Progenitor cell of endocrine pancreas (in vitro differentiated cells): ENCODE measurements around the gene BBS9. TPM values are rescaled to one million over a fixed set of nuclear protein-coding genes. Genes with fewer than 3 reads are reported as not detected.

Experiments used
- DNase-seq: peaks from one replicate; pipeline ENCODE4 v3.0.0; 2021; ENCODE audit warnings: low spot score; ENCODE audit not compliant: unreplicated experiment
- H3K27ac Mint-ChIP-seq: 2 replicates; pipeline ENCODE4 v1.8.0; 2021; ENCODE audit warnings: mild to moderate bottlenecking, moderate library complexity, mixed read lengths
- H3K27me3 Mint-ChIP-seq: 2 replicates; pipeline ENCODE4 v1.8.0; 2021; ENCODE audit warnings: mixed read lengths
- H3K36me3 Mint-ChIP-seq: 2 replicates; pipeline ENCODE4 v1.8.0; 2022; ENCODE audit warnings: mixed read lengths; ENCODE audit not compliant: insufficient read depth
- H3K4me1 Mint-ChIP-seq: 2 replicates; pipeline ENCODE4 v1.8.0; 2021; ENCODE audit warnings: low read depth, mixed read lengths
- H3K4me3 Mint-ChIP-seq: 2 replicates; pipeline ENCODE4 v1.8.0; 2021; ENCODE audit warnings: low read depth, mild to moderate bottlenecking, moderate library complexity, mixed read lengths
- H3K9me3 Mint-ChIP-seq: 2 replicates; pipeline ENCODE4 v1.8.0; 2021; ENCODE audit warnings: low read depth, mixed read lengths
- CTCF ChIP-seq: fragments of 200-600 bp; sonication (generic); IDR thresholded peaks from one replicate; pipeline ENCODE4 v1.5.0; 2021; ENCODE audit warnings: antibody characterized with exemption, mild to moderate bottlenecking; ENCODE audit not compliant: unreplicated experiment
- total RNA-seq: library from RNA; stranded (reverse); gene quantifications from 2 replicates; pipeline ENCODE4 v1.2.1, GENCODE V29; 2021

Gene BBS9
- total RNA-seq, 1 donor from 2014 or later: 25.5 TPM

DNA sequence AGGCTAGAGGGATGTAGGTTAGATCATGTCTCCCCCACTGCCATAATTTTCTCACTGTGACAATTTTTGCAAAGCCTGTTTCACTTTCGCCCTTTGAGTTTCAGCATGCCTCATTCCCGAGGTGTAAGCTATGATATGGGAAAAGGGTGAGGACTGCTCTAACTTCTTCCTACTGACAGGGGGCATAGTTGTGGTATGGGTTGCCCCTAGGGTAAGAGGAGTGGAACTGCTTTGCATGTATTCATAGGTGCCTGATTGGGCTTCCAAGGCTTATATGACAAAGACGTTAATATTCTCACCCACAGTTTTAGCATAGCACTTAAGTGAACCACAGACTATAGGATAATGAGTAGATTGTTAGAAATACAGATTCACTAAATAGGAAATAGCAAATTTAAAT lies 148.7 kb downstream of the BBS9 start:
- peaks cover 19% of the 10 kb centered on the region for H3K9me3 Mint-ChIP-seq
- H3K27me3 Mint-ChIP-seq: no peaks in the 10 kb centered on the region
- no peak overlapping the region for H3K27ac Mint-ChIP-seq
- H3K4me1 Mint-ChIP-seq: no peaks in the 10 kb centered on the region
- TF ChIP-seq CTCF: no peak
- H3K4me3 Mint-ChIP-seq: no peak overlapping the region
- no peak for DNase-seq
- H3K36me3 Mint-ChIP-seq: peaks cover 24% of the 10 kb centered on the region

GRCh38 chr7:33286501-33286900 lies 157.1 kb downstream of the BBS9 start:
- no peak overlapping the region for H3K4me3 Mint-ChIP-seq
- H3K9me3 Mint-ChIP-seq: peaks cover 25% of the 10 kb centered on the region
- peaks cover 7% of the 10 kb centered on the region for H3K36me3 Mint-ChIP-seq
- H3K27me3 Mint-ChIP-seq: no peaks in the 10 kb centered on the region
- no peak for DNase-seq
- no peak for TF ChIP-seq CTCF
- H3K4me1 Mint-ChIP-seq: no peaks in the 10 kb centered on the region
- no peak overlapping the region for H3K27ac Mint-ChIP-seq

DNA sequence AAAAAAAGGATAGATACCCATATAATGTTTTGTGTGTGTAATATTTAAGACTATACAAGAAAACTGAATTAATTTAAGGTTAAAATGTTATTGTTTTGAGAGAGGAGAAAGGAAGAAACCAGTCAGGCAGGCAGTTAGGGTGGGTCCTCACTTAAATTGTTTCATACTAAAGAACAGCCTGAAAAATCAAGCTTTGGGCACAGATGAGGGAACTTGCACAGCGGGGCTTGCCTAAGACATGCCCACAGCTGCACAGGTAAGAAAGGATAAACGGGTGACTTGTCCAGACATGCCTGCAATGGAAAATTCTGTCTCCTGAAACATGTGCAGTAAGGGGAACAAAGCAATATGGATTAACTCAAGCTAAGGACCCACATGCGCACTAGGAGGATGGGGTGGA lies 158.4 kb downstream of the BBS9 start:
- no peak for DNase-seq
- no peak for TF ChIP-seq CTCF
- no peaks in the 10 kb centered on the region for H3K27me3 Mint-ChIP-seq
- H3K4me3 Mint-ChIP-seq: no peak overlapping the region
- no peak overlapping the region for H3K27ac Mint-ChIP-seq
- peaks cover 25% of the 10 kb centered on the region for H3K9me3 Mint-ChIP-seq
- peaks cover 7% of the 10 kb centered on the region for H3K36me3 Mint-ChIP-seq
- no peaks in the 10 kb centered on the region for H3K4me1 Mint-ChIP-seq

GRCh38 chr7:33298848-33299247 lies 169.5 kb downstream of the BBS9 start:
- Mint-ChIP-seq H3K27me3 (no peaks in the 10 kb centered on the region), H3K36me3 (peaks cover 21% of the 10 kb centered on the region), H3K9me3 (peaks cover 32% of the 10 kb centered on the region), H3K4me1 (peaks cover 2% of the 10 kb centered on the region), H3K27ac (no peak overlapping the region), H3K4me3 (no peak overlapping the region)
- DNase-seq: no peak
- TF ChIP-seq CTCF: no peak

DNA sequence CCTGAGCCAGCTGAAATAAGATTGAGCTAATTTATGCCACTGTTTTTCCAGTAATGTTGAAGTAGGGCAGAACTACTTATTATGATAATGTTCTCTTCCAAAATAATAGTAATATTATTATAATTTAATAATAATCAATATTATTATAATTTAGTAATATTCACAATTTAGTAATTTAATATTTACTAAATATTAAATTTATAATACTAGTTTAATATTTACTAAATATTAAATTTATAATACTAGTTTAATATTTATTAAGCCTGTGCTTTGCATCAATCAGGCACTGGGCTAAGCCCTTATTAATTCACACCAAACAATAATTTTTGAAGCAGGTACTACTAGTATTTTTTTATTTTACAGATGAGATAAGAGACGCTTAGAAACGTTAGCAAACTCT lies 170.1 kb downstream of the BBS9 start:
- no peak for TF ChIP-seq CTCF
- peaks cover 32% of the 10 kb centered on the region for H3K9me3 Mint-ChIP-seq
- DNase-seq: no peak
- no peak overlapping the region for H3K27ac Mint-ChIP-seq
- H3K27me3 Mint-ChIP-seq: no peaks in the 10 kb centered on the region
- H3K4me3 Mint-ChIP-seq: no peak overlapping the region
- H3K36me3 Mint-ChIP-seq: peaks cover 23% of the 10 kb centered on the region
- H3K4me1 Mint-ChIP-seq: peaks cover 2% of the 10 kb centered on the region
